ENCODE measurements around the gene C16orf46.
"Not testable (repeated sequence)": the region's sequence is repeated elsewhere in the genome, so short reads cannot be mapped to it uniquely, and the experiment has no call there.

The C16orf46 gene

GRCh38 chr16:81077076-81077940 is at the start of gene C16orf46:
Gene C16orf46, minus strand, starts transcription at chr16:81077238. Its CDS starts 13,283 bp downstream, at chr16:81063955.
- peak; percentile 81 for DNase-seq

- DNase-seq, result no peak
These were observed 46.2 kb upstream of the C16orf46 start for GRCh38 chr16:81123092-81123852.

GRCh38 chr16:81121474-81121990 is 44.5 kb upstream of the C16orf46 start:
- no peak for DNase-seq

GRCh38 chr16:81117436-81117835 is 40.4 kb upstream of the C16orf46 start:
- no peak for DNase-seq

GRCh38 chr16:81116285-81116684 is 39.2 kb upstream of the C16orf46 start:
- no peak for DNase-seq

- no peak for DNase-seq
These were observed 35.4 kb upstream of the C16orf46 start for GRCh38 chr16:81112453-81112852.

GRCh38 chr16:81109274-81109673 is 32.2 kb upstream of the C16orf46 start:
- DNase-seq, result not testable (repeated sequence)

GRCh38 chr16:81107511-81107910 is 30.5 kb upstream of the C16orf46 start:
- DNase-seq, result no peak

GRCh38 chr16:81106826-81107503 is 29.9 kb upstream of the C16orf46 start:
- no peak for DNase-seq

GRCh38 chr16:81105946-81106345 is 28.9 kb upstream of the C16orf46 start:
- no peak for DNase-seq

- DNase-seq, result no peak
These were observed 24.7 kb upstream of the C16orf46 start for GRCh38 chr16:81101702-81102101.

GRCh38 chr16:81099958-81100357 is 22.9 kb upstream of the C16orf46 start:
- no peak for DNase-seq

- no peak for DNase-seq
These were observed 20.2 kb upstream of the C16orf46 start for GRCh38 chr16:81097230-81097629.

- no peak for DNase-seq
These were observed 19.7 kb upstream of the C16orf46 start for GRCh38 chr16:81096715-81097208.

- DNase-seq, result peak; percentile 86
These were observed 19.1 kb upstream of the C16orf46 start, which contains the start of gene GCSH for GRCh38 chr16:81095953-81096714. Gene GCSH, minus strand, starts transcription at chr16:81096395. Its CDS starts 117 bp downstream, at chr16:81096278.

- no peak for DNase-seq
These were observed 18.6 kb upstream of the C16orf46 start for GRCh38 chr16:81095653-81095952.

GRCh38 chr16:81094771-81095251 is 17.8 kb upstream of the C16orf46 start:
- no peak for DNase-seq

GRCh38 chr16:81088836-81089235 is 11.8 kb upstream of the C16orf46 start:
- no peak for DNase-seq

GRCh38 chr16:81081014-81081413 is 4.0 kb upstream of the C16orf46 start:
- DNase-seq, result no peak

GRCh38 chr16:81080233-81080632 is 3.2 kb upstream of the C16orf46 start:
- no peak for DNase-seq

- DNase-seq, result peak; percentile 64
These were observed 417 bp downstream of the C16orf46 start for GRCh38 chr16:81076566-81077075.

Data from NCI-H1694 treated with DMSO at 0.1 percent for 48 hours (cell line).